Ecto neural progenitor cell (in vitro differentiated cells): ENCODE results near the gene HUWE1.

ENCODE experiments used
- DNase-seq: peaks from one replicate; pipeline ENCODE4 v3.0.0-alpha.2; 2018; ENCODE audit warnings: low spot score

The HUWE1 gene

DNA sequence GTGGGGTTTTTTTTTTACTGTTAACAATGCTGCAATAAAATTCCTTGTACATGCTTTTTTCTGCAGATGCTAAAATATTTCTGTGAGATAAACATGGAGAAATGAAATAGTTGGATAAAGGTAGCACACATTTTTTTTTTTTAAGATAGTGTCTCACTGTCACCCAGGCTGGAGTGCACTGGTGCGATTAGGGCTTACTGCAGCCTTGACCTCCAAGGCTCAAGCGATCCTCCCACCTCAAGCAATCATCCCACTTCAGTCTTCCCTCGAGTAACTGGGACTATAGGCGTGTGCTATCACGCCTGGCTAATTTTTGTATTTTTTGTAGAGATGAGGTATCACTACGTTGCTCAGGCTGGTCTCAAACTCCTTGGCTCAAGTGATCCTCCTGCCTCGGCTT is 1.8 kb upstream of the HUWE1 start:
- DNase-seq: no peak

DNA sequence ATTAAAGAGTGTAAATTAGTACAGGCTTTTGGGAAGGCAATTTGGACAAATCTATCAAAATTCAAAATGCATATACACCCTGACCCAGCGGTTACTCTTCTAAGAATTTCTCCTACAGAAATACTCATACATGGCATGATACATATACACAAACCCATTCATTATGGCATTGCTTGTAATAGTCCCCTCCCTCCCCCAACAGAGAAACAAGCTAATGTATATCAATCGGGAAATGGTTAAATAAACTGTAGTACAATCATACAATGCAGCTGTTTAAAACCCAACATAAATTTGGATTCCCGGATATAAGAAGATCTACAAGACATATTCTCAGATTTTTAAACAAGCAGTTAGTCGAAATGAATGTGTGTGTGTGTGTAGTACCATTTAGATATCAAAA is 808 bp downstream of the HUWE1 start:
- DNase-seq: no peak

DNA sequence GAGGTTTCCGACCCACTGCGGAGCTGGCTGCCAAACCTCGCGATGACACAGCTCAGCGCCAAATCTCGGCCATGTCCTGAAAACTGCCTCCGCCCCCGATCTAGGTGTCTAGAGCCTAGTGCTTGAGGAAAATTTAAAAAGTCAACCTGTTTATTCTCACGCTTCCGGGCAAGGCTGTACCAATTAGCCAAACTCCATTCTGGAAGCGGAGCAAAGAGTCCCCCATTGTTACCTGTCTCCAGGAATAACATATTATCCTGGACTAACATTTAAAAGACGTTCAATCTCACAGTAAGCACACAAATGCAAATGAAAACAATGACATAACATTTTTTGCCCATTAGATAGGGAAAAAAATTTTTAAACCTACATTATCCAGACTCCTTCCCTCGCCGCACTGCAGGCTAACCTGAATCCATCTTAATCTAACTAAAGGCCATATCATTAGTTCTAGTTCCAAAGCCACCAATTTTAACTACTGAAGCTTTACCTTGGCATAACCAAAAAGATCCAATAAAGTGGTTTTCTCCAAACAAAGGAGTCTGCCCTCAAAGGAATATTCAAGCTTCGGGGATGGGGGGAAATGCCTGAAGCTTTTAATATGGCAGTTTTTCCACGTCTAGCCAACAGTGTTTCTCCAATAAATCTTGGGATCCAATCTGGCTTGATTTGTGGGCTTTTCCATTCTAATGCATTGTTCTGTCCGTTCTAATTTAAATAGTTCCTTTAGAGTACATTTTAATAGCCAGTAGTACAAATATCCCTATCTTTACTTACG is 1.9 kb downstream of the HUWE1 start:
- no peak for DNase-seq

DNA sequence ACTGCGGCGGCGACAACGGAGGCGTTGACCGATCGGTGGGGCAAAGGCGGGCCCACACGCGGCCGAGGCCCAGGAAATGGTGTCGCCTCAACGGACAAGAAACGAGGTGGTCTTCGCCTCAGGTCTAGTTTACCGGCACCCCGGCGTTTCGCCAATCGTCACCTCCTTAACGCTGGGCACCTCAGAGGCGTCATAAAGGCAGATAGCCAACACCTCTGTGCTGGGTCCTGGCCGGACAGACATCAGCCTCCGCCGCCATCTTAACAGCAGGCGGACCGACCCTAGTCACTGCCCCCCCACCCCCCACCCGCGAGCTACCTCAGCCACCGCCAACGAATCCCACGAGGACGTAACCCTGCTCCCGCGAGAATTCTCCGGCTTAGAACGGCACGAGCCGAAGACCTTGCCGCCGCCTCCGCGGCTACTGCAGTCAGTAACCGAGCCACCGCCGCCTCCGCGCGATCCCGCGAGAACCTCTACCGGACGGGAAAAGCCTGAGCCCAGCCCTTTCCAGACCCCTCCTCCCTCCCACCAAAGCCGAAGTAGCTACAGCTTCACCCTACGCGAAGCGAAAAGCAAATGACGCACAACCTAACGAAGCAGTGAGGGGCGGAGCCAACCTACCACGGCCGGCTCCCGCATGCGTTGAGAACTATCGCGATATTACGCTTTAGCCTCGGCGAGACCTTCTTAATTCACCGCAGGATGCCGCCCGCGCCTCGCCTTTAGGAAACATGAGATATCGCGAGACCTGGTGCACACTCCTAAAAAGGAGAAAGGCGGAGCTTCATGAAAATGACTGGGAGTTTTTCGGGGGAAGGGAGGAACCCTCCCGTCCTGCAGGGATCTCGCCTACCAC is 2.7 kb downstream of the HUWE1 start:
- DNase-seq: peak; percentile 91

DNA sequence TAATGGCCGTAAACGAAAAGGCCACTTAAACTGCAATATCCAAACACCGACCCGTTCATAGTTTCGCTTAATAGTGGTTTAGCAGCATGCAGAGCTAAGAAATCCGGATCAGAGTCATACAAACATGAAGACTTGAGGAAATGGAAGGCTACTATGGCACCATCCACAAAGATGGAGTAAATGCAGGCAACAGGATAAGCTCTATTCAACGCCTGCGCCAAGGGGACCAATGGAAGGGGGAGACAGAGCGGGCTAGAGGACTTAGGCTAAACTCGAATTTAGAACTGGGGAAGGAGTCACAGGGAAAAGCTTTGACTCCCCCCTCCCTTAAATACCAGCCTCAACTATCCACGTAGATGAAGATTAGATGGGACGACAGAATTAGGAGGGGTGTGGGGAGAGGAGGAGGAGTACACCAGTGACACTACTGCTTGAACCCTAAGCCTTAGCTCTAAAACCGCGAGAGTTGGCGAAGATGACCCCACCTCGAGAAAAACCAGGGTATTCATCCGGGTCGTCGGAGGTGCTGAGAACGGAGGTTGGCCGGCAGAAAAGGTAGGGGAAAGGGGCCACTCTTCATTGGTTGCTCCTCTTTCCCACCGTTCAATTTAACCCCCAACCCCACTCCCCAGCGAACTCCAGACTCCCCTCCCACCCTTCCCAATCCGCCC is 3.5 kb downstream of the HUWE1 start:
- no peak for DNase-seq

DNA sequence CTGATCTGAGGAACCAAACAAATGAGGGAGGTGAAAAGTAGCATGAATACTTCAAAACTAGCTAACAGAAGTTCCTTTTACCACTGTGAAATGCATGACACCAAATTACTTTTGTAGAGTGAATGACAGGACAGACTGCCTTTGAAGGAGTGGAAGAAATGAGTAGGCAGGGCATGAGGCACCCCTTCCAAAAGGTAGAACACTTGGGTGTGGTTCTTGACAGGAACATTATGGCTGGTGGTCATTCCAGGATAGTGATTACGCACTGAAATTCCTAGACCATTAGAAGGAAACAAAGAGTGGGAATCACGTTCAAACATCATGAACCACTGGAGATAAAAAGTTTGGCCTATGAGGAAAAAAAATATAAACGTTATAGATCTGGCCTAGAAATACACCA is 4.9 kb downstream of the HUWE1 start:
- DNase-seq: no peak

DNA sequence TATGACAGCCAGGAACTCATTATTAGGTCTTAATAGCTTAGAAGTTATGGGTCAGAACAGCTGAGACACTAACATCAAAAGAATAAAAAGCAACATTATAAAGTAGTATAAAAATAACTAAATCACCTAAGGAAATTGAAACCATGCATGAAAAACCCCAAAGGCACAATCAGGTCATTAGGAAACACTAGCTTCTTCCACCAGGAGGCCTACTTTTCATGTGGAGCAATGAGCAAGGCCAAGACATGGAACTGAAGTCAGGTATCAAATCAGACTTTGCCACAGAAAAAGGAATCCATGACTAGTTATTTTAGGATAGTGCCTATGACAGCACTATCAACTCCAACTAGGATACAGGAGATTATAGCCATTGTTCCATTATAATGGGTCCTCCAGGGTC is 7.9 kb downstream of the HUWE1 start:
- no peak for DNase-seq

DNA sequence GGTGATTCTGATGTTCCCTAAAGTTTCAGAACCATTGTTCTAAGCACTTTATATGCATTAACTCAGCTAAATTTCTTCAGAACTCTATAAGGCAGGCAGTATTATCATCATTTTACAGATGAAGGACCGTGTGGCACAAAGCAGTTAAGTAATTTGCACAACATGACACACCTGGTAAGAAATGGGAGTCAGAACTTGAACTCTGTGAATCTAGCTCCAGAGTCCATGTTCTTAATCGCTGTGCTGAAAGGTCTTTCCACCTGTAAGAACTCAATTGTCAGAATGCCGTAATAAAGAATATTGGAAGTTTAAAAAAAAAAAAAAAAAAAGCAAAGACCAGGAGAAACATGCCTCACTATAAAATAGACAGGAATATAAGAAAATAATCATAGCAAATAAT is 9.2 kb downstream of the HUWE1 start:
- no peak for DNase-seq

DNA sequence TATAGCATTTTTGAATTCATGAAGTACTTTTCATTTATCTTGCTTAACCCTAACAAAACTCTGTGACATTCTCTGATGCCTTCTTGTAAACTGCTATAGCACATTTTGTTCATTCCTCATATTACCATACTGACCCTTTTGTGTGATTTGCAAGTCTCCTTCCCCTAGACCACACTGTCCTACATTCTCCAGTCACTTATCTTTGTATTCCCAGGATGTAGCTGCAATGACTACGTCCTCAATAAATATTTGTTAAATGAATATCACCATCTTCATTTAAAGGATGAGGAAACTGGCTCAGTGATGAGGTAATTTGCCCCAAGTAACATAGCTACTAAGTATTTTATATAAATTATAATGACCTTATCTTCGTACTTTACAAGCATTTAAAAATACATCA is 11.9 kb downstream of the HUWE1 start:
- DNase-seq: no peak

DNA sequence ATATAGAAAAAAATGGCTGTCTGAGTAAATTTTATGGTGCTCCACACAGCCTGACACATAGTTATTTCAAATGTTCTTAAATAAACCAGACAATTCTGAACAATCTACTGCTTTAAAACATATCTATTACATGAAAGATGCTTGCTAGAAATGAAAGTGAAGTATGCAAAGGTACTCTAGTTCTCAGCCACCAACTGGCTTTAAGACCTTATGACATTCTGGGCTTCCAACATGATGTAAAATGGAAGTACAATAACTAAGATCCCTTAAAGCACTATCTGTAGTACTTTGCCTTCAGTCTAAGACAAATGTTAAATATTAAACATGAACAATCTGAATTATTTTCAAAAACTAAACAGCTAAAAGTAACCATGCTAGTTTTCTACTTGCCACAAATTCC is 17.3 kb downstream of the HUWE1 start:
- no peak for DNase-seq

DNA sequence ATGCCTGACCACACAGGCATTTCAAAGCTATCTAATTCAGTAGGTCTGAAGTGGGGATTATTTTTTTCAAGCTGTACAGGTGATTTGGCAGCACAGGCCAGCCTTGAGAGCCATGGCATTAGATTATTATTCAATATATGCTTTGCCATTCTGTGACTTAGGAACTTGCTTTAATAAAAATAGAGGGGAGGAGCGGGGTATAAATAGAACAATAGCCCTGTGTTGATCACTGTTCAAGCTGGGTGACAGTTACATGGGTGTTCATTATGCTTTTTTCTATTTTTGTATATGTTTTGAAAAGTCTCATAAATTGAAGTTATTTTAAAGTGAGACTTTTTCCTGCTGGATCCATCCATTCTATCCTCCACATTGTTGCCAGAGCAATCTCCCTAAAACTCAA is 20.3 kb downstream of the HUWE1 start:
- no peak for DNase-seq

DNA sequence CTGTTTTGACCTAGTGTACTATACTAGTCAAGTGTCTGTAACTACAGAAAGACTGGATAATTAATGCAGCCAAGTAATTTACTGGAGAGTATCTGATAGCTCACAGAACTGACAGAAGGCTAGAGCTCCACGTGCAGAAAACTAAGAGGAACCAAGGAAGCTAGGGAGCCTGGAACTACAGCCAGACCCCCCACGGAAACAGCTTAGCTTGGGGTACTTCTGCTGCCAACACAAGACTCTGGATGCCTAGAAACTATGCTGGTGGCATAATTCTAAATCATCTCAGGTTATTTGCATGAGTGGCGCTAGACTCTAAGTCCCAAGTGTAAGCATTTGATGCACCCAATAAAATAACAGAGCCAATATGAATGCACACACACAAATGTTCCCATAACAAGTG is 26.5 kb downstream of the HUWE1 start:
- DNase-seq: no peak

DNA sequence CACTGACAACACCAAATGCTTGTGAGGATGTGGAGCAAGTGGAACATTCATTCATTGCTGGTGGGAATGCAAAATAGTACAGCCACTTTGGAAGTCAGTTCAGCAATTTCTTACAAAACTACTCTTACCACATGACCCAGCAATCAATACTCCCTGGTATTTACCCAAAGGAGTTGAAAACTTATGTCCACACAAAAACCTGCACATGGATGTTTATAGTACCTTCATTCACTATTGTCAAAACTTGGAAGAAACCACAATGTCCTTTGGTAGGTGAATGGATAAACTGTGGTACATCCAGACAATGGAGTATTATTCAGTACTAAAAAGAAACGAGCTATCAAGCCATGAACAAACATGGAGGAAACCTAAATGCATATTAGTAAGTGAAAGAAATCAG is 27.5 kb downstream of the HUWE1 start:
- no peak for DNase-seq

DNA sequence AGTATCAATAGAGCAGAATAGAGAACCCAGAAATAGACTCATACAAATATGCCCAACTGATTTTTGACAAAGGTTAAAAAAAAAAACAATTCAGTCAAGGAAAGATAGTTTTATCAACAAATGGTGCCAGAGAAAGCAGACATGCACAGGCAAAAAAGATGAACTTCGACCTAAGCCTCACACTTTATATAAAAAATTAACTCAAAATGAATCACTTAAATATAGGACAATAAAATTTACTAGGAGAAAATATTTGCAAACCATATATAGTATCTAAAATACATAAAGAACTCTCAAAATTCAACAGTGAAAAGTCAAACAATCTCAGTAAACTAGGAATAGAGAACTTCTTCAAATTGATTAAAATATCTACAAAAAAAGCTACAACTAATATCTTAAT is 29.7 kb downstream of the HUWE1 start:
- no peak for DNase-seq

DNA sequence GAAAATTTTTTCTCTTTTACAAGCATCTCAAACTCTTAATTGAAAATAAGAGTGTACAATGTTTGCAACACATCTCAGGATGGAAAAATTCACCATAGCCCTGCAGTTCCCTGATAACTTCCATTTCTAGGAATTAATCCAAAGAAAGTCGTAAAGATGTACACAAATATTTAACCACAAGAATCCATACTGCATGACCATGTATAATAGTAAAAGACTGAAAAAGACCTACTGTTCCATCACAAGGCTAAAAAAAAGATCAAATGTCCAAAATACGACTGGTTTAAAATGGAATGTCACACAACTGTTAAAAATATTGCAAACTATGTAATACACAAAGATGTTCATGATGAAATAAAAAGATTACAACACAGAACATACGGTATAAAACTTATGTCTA is 32.1 kb downstream of the HUWE1 start:
- no peak for DNase-seq

DNA sequence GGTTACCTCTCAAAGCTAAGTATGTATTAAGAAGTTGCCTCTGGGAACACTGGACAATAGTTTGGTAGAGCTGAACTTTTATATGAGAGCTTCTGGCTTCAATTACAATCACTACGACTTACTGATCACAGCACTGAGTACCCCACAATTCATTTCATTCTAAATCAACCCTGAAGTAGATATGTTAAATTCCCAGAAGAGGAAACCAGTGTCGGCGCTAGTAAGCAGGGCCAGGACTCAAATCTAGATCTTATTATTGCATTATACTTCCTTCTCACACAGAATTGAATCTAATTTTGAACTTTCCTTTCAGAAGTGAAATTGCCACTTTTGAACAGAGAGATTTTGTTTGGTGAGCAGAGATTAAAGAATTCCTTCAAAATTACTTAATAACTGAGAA is 41.8 kb downstream of the HUWE1 start:
- no peak for DNase-seq

DNA sequence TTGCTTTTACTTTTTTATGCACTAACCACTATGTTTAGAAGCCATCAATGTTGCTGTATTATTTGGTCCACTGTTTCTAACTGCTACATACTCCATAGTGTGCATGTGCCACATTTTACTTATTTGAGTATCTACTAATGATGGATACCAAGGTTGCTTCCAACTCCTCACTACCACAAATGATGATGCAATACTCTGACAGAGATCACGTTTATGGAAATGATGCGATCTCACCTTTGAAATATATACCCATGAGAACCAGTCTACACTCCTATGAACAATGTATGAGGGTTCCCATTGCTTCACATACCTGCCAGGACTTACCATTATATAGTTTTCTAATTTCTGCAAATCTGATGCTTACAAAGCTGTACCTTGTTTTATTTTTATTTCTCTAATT is 44.2 kb downstream of the HUWE1 start:
- no peak for DNase-seq

DNA sequence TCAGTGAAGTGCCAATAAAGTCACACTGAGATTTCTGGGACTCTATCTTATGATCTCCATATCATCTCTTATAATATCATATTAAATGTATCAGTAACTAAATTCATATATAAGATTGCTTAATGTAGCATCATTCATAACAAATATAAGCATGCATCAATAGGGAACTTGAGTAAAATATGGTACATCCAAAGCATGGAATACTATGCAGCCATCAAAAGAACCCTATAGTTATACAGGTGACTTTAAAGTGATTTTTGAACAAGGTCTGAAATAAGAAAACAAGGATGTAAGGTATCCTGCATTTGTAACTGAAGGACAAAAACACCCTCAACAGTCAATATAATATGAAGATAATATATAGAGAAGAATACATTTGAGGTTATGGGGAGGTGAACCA is 47.3 kb downstream of the HUWE1 start:
- no peak for DNase-seq

DNA sequence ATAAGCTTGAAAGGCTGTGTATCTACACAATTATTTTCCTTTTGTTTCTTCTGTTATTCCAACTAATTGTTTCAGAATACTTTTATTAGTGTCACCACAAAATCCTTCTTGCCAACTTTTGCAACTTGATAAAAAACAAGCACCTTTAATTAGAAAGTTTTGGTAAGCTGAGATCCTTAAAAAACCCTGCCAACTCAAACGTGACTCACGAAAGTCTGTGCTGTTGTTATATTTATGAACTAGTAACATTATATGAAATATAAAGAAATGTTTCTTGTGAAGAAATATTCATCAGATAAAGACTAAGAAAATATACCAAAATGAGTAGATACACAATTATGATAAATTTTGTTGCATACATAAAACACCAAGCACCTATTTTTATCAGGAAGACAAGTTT is 49.0 kb downstream of the HUWE1 start:
- no peak for DNase-seq

DNA sequence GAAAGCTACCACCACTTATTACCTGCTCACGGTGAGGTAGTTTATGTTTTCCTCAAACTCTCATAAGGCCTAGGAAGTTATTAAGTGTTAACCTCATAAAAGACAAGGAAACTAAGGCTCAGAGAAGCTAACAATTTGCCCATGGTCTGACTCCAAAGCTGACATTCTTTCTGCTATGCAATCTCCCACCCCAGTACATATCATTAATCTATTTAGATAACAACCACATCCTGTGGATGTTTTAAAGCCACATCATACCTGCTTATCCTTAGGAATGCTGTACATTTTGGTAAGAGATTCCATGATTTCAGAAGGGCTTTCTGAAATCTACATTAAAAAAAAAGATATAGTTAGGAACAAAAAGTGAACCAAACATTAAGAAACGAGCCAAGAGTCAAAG is 55.4 kb downstream of the HUWE1 start:
- DNase-seq: no peak

DNA sequence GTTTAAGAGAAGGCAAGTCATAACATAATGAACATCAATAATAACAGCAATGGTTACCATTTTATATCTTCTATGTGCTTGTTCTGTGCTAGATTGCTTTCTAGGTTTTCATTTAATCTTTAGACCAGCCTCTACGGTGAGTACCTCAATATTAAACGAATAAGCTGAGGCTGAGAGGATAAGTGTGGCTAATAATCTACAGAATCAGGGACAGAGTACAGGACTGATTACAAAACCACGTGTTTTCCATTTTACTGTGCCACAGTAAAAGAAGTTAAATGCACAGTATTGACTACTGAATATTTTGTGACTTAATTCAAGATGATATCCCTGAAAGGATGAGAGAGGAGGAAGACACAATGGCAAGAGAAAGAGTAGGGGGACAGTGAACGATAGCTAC is 56.3 kb downstream of the HUWE1 start:
- DNase-seq: no peak

DNA sequence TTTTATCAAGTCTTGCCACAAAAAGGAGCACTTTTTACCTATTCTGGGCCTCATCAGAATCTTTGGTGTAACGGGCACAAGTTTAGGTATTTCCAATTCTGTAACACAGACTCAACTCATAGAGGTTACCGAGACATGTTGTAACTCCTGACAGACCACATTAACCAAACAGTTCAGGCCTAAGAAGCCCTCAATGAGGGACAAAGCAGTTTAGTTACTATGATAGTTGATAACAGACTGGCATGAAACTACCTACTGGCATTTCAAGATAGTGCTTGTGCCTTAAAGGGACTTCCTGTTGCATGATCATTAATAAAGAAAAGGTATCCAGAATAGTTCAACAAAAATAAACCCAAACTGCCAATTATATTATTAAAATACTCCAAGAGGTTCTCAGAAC is 64.1 kb downstream of the HUWE1 start:
- no peak for DNase-seq

DNA sequence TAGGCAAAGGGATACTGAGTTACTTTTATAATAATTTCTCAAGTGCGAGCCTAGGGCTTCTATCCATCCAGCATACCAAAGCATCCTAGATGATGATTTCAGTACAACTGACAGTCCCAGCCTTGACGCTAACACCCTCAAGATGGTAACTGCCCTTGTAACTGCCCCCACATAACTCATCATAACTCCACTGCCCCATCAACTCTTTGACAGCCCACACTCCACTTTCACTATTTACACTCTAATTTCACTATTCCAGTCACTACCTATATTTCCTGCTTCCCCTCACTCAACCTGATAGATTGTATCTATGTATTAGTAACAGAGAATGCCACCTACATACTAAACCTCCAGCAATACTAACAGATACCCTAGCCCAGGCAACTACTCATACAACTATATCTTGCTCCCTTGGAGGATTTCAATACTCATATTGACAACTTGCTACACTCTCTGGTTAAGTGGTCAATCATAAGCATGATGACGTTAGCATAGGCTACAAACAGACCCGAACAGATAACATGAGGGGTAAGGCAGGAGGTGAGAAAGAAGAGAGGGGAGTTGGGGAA is 65.0 kb downstream of the HUWE1 start:
- DNase-seq: no peak
